Measurements from ENCODE around the gene GALNT1. TPM values are rescaled to one million over a fixed set of nuclear protein-coding genes. Genes with fewer than 3 reads are reported as not detected.

GALNT1 gene
- total RNA-seq, 1 experiment from 2014 or later: 77.9 TPM

DNA sequence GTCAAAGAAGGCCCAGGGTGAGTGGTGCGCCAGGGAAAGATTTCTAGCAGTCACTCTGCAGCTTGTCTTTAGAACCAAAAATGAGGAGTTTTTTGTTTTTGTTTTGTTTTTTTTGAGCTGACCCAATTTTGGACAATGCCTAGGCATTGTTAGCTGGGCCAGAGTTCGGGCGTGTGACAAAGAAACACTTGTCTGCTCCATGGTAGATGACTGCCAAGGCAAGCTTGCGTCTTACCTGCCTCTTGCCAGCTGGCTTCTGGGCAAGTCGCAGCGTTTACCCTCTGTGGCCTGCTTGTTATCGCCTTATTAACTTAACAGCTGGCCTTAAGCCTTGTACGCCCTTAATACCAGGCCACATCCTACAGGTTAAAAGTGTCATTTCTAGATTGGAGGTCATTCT is 114.3 kb downstream of the GALNT1 start:
- H2BK12ac ChIP-seq (ENCODE audit: insufficient read length, low read depth, low read length): no peak overlapping the region
- H2BK20ac ChIP-seq (ENCODE audit: low read depth, low read length, poor library complexity, severe bottlenecking): no peak overlapping the region
- H3K9me3 ChIP-seq (ENCODE audit: control insufficient read depth, low read depth, low read length): no peaks in the 10 kb centered on the region
- H4K8ac ChIP-seq (replicated peaks; ENCODE audit: insufficient read length, low read depth, low read length): no peak overlapping the region
- H2AFZ ChIP-seq (ENCODE audit: low read length): no peak overlapping the region
- no peak overlapping the region for H2BK15ac ChIP-seq (ENCODE audit: low read depth, low read length)
- H4K20me1 ChIP-seq (ENCODE audit: control insufficient read depth, insufficient read depth, insufficient read length): no peaks in the 10 kb centered on the region
- DNase-seq: no peak
- H4K5ac ChIP-seq (ENCODE audit: insufficient read length, low read depth, low read length): no peak overlapping the region
- H3K23me2 ChIP-seq (ENCODE audit: insufficient read length, low read depth, low read length, poor library complexity, severe bottlenecking): no peaks in the 10 kb centered on the region
- H3K4me1 ChIP-seq (ENCODE audit: insufficient read depth, low read length): no peaks in the 10 kb centered on the region; the same call in 1 of the 2 replicates
- Mint-ChIP-seq H3K27me3 (ENCODE audit: low read depth) (no peaks in the 10 kb centered on the region), H3K9me3 (no peaks in the 10 kb centered on the region), H3K4me1 (no peaks in the 10 kb centered on the region), H3K4me3 (no peak overlapping the region), H3K36me3 (ENCODE audit: insufficient read depth in 1 of 3, low read depth in 3 of 3) (peaks cover 0 to 8% (median 5%) of the 10 kb centered on the region in 3 experiments; a peak in 3 of 7 replicates), H3K27ac (no peak overlapping the region)
- no peak overlapping the region for H2BK120ac ChIP-seq (ENCODE audit: low read depth, low read length, poor library complexity, severe bottlenecking)
- H3K27me3 ChIP-seq (ENCODE audit: insufficient read depth, low read length): no peaks in the 10 kb centered on the region
- H3K18ac ChIP-seq (ENCODE audit: insufficient read length, low read depth, low read length): no peak overlapping the region
- no peak for TF ChIP-seq CTCF (conservative IDR thresholded peaks at IDR 0.05)
- no peak overlapping the region for H3K56ac ChIP-seq (ENCODE audit: insufficient read length, low read depth, low read length)
- H3K4me2 ChIP-seq (ENCODE audit: insufficient read depth, insufficient read length, low read length): no peak overlapping the region
- H2AK5ac ChIP-seq (ENCODE audit: insufficient read length, low read length): no peak overlapping the region
- no peak overlapping the region for H3K27ac ChIP-seq (ENCODE audit: insufficient read length, low read depth, low read length)
- no peaks in the 10 kb centered on the region for H3K79me2 ChIP-seq (ENCODE audit: insufficient read depth, low read length)
- H3K9ac ChIP-seq (ENCODE audit: extremely low read depth, insufficient read length, low read length): no peak overlapping the region
- no peak overlapping the region for H3K14ac ChIP-seq (ENCODE audit: insufficient read depth, low read length)
- no peak overlapping the region for H3K23ac ChIP-seq (ENCODE audit: insufficient read length, low read depth, low read length)
- no CpG with 5 or more reads among the region's 8 CpGs for WGBS (ENCODE audit: extremely low coverage, insufficient read length, low lambda C conversion rate)
- H3K79me1 ChIP-seq (ENCODE audit: insufficient read depth, low read depth, low read length, poor library complexity, severe bottlenecking): no peaks in the 10 kb centered on the region
- H2BK5ac ChIP-seq (ENCODE audit: insufficient read length, low read length): no peak overlapping the region
- no peak overlapping the region for H3T11ph ChIP-seq (ENCODE audit: low read length)
- no peak overlapping the region for H4K91ac ChIP-seq (ENCODE audit: insufficient read length, low read depth, low read length)
- no peak overlapping the region for H3K4ac ChIP-seq (ENCODE audit: low read depth, low read length)
